Measurements from ENCODE around the gene USE1.

USE1 gene

DNA sequence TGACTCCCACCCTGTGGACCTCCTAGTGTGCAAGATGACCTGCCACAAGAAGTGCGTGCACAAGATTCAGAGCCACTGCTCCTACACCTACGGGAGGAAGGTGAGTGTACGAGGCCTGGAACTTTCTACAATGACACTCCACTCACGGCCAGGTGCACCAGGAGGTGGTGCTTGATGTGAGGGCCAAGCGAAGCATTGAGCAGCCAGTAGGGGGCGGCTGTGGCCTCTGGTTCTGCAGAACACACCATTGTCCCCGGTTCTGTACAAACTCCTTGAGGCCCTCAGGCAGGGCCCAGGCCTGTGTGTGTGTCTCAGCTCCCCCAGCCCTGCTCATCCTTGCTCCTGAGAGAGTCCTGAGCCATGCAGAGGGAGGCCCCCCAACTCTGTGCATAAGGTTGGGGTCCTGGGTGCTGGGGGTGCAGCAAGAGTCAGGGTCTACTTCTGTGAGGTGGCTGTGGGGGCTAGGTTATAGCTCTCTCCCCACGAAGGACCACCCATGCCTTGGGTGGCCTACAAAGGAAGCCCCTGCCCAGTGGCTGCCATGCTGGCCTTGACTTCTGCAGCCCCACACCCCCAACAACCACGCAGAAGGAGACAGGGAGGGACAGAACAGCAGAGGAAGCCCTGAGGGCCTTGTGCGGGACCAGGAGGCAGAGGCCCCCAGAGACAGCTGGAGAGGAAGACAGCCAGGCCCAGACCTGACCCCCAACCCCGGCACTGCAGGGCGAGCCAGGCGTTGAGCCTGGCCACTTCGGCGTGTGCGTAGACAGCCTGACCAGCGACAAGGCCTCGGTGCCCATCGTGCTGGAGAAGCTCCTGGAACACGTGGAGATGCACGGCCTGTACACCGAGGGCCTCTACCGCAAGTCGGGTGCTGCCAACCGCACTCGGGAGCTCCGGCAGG is 9.7 kb upstream of the USE1 start:
- DNase-seq, result peak; percentile 48

DNA sequence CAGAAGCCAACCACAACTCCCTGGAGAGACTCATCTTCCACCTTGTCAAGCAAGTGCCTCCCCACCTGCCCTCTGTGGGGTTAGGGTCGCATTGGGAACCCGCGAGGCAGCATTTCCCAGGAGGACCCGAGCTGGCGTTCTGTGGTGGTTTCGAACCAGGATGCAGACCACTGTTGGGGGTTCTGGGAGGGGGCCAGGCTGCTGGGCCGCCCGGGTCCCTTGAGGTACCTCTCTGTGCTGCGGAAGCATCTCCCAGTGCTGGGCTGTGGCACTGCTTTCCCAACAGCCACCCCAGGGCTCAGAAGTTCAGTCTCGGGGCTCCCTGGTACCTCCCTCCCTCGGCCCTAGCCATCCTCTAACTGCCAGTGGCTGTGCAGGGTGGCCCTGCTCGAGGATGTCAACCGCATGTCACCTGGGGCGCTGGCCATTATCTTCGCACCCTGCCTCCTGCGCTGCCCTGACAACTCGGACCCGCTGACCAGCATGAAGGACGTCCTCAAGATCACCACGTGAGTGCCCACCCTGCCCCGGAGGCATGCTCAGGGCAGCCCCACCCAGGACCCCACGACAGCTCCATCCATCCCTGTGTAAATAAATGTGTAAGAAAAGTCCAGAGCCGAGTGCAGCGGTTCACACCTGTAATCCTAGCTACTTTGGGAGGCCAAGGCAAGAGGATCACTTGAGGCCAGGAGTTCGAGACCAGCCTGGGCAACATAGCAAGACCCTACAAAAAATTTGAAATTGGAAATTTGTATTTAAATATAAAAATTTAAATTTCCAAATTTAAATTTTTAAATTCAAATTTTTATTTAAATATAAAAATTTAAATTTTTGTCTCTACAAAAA is 8.2 kb upstream of the USE1 start:
- DNase-seq, result no peak

DNA sequence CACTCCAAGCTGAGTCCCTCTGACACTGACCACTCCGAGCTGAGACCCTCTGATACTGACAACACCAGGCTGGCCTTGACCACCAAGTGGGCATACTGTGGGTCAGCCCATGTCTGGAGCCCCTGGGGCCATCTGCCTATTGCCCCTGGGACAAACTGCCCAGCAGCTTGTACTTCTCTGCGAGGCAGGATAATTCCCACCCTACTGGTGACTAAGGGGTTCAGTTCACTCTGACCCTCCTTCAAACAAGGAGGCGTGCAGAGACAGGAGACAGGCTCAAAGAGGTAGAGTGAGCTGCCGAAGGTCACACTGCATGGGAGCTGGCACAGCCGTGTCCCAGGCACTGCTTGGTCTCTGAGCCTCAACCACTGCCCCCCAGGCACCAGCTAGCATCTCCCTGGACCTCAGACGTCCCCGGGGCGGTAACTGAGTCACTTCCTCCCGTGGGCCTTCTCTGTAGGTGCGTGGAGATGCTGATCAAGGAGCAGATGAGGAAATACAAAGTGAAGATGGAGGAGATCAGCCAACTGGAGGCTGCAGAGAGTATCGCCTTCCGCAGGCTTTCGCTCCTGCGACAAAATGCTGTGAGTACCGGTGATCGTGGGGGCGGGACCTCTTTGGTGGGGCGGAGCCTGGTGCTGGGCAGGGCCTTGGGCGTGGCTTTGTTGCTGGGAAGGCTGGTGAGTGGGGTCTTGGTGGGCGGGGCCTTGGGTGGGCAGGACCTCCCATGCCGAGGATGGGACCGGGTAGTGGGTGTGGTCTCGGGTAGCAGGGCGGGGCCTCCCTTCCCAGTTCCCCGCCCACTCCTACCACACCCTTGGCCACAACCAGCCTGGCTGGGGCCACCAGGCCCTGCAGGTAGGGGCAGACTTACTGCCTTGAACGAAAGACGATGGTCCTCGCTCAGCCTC is 5.8 kb upstream of the USE1 start:
- peak; percentile 25 for DNase-seq

DNA sequence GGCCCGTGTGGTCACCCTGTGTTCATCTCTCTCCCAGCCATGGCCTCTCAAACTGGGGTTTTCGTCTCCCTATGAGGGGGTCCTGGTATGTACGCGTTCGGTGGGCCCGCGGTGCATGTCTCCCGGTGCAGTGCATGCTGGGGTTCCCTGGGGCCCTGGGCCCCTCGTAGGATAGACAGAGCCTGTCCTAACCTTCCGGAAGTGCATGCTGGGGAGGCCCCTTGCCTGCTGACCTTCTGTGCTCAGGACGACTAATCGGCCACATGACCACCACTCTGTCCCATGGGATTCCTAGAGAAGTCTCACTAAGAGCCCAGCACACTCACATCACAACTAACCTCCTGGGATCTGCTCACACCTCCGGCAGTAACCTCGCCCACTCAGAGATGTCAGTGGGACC is 4.9 kb upstream of the USE1 start:
- DNase-seq, result no peak

DNA sequence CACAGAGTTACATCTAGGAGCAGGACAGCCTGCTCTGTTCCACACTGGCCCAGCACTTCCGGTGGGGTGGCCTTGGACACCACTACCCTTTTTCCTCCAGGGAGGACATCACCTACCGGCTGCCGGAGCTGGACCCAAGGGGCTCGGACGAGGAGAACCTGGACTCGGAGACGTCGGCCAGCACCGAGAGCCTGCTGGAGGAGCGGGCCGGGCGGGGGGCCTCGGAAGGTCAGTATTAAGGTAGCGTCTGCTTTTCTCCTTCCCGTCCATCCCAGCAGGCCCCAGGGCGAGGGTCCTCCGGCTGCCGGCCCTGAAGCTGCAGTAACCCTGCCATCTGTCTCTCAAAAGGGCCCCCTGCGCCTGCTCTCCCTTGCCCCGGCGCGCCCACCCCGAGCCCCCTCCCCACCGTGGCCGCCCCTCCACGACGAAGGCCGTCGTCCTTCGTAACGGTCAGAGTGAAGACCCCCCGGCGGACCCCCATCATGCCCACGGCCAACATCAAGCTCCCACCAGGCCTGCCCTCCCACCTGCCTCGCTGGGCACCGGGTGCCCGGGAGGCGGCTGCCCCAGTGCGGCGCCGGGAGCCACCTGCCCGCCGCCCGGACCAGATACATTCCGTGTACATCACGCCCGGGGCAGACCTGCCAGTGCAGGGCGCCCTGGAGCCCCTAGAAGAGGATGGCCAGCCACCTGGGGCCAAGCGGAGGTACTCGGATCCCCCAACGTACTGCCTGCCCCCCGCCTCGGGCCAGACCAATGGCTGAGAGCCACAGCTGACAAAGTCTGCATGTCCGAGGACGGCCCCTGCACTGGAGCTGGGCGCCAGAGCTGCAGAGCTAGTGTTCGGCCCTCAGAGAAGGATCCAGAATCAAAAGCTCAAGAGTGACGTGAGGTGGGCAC is 3.4 kb upstream of the USE1 start:
- no peak for DNase-seq

DNA sequence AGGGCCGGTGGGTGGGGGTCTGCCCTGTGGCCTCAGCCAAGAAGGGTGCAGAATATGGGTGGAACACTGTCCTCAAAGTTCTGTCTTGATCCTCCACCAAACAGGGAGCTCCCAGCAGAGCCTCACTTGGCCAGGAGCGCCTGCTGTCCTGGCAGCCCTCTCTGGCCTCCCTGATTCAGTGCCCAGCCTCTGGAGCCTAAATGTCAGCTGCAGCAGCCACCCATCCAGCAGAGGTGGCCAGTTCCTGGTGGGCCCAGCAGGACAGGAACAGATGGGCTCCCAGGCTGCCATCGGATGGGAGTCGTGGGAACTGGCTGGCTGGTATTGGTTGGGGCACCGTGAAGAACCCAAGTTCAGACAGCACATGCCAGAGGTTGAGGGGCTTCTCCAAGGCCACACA is 1.8 kb upstream of the USE1 start:
- DNase-seq, result no peak

DNA sequence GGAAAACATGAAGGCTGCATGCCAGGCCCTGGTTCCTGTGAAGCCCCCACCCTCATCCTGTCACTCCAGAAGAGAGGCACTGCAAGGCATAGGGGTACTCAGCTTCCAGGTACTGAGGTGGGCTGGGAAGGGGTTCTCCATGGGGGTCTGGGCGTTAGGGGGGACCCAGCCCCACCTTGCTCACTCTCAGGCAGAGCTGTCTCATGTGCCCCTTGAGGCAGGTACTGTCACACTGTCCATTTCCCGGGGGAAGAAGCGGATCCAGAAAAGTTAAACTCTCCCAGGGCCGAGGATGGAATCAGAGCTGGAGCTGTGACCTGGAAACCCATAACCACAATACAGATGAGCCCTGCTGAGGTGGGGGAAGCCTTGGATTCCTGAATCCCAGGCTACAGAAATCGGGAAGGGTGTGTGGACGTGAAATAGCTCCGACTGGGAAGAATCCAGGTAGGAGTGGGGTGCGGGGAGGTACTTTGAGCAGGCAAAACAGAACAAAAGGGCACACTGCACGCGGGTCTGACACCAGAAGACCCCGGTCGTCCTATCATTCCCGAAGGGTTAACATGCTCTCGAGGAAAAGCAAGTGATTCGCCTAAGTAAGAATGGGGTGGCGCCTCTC is 540 bp upstream of the USE1 start:
- DNase-seq, result no peak

DNA sequence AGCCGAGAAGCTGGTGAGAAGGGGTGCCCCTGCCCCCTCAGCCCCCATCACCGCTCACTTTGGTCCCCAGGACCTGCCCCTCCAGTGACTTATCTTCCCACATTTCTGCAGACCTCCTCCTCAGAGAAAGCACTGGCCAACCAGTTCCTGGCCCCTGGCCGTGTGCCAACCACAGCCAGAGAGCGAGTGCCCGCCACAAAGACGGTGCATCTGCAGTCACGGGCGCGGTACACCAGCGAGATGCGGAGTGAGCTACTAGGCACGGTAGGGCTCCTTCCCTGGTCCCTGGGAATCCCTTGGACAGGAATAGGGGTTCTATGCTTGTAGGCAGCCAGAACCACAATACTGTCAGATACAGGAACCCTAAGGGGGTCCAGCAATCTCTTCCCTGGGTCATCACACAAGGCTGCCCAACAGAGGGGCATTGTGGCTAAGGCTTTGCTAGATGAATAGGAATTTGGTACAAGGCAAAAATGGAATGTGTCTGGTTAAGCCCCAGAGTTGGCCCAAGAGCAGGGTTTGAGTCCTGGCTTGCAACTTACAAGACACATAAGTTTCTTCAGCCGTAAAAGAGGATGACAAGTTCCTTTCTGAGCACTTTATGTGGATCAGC is 1.0 kb downstream of the USE1 start:
- DNase-seq, result no peak

DNA sequence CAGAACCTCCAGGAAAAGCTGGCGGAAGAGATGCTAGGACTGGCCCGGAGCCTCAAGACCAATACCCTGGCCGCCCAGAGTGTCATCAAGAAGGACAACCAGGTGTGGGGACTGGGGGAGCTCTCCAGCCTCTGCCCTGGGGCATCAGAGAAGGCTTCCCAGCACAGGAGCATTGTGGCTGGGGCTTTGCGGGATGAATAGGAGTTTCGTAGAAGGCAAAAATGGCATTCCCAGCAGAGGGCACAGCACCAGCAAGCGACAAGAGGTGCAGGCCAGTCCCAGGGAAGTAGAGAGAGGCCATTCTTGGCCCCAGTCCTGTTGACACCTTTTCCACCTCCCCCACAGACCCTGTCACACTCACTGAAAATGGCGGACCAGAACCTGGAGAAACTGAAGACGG is 4.1 kb downstream of the USE1 start:
- no peak for DNase-seq

DNA sequence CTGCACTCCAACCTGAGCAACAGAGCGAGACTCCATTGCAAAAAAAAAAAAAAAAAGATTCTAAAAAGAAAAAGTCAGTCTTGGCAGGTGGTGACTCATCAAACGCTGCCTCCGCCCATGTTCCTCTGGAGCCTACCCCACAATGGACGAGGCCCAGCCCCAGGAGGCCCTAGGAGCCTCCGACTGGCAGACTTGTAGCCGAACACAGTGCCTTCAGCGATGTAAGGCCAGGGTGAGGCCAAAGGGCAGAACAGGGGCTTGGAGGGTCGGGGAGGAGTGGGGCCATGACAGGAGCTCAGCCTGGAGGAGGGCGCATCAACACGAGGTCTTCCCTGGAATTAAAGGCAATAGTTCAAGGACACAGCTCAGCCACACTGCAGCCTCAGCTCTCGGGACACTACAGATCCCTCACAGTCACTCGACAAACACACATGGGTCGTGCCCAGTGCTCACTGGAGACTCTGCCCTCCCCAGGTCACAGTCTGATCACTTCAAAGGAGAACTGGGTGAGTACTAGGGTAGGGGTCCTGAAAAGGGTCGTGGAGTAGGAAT is 5.1 kb downstream of the USE1 start:
- no peak for DNase-seq

DNA sequence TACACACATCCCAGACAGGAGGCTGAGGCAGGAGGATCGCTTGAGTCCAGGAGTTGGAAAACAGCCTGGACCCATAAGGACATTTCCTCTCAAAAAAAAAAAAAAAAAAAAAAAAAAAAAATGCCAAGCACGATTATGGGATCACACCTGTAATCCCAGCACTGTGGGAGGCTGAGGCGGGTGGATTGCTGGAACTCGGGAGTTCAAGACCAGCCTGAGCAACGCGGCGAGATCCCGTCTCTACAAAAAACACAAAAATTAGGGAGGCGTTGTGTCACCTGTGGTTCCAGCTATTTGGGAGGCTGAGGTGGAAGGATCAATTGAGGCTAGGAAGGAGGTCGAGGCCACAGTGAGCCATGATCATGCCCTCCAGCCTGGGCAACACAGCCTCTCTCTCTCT is 9.9 kb downstream of the USE1 start:
- no peak for DNase-seq

DNA sequence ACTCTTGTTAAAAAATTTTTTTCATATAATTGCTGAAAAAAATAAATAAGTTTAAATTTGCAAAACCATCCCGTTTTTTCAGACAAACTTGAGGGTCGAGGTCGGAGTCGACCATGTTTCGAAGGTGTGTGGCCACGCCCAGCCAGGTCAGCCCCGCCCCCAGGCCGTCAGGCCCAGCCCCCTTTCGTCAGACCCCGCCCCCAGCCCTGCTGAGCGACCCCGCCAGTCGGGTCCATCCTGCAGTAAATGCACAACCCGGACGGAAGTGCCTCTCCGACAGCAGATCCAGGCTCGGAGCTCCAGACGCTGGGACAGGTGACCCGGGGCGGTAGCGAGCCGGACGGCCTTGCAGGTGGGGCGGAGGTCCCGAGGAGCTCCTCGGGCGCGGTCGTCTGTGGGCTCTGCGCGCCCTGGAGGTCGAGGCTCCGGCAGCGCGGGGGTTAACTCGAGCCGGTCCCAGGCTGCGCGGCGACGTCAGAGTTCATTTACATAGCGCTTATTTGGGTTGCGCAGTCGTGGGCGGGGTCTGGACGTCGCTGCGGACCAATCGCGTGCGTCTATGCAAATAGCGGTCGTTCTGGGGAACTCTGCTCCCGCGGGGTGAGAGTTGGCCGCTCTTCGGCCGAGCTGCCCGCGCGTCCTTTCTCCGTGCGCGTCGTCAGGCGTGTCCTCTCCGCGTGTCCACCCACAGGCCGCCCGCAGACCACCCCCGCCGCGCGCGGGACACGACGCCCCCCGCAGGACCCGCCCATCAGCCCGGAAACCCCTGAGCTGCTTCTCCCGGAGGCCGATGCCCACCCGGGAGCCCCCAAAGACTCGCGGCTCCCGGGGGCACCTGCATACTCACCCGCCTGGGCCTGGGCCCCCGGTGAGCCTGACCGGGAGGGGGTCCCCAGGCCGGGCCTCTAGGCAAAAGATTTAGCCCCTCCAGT is 11.1 kb downstream of the USE1 start, which contains the start of gene OCEL1:
OCEL1 (plus strand) TSS at position 225 of the 932 bp plus-strand sequence; CDS start at position 247, 22 bp downstream.
- DNase-seq, result peak; percentile 97

DNA sequence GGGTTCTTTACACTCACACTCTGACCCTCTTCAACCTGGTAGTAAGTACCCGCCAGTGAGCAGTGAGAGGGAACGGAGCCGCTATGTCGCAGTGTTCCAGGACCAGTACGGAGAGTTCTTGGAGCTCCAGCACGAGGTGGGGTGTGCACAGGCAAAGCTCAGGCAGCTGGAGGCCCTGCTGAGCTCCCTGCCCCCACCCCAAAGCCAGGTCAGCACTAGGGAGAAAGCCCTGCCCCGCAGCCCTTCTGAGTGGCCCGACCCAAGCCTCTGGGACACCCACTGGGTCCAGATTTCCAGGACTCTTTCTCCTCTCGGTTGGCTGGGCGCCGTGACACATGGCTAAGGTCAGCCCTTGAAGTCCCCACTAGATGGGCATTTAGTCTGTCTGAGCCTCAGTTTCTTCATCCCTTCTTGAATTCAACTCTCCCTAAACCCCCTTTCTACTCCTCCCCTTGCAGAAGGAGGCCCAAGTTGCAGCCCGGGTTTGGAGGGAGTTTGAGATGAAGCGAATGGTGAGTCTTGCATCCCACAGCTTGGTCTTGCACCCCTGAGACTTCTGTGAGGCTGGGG is 12.7 kb downstream of the USE1 start:
- DNase-seq, result no peak

DNA sequence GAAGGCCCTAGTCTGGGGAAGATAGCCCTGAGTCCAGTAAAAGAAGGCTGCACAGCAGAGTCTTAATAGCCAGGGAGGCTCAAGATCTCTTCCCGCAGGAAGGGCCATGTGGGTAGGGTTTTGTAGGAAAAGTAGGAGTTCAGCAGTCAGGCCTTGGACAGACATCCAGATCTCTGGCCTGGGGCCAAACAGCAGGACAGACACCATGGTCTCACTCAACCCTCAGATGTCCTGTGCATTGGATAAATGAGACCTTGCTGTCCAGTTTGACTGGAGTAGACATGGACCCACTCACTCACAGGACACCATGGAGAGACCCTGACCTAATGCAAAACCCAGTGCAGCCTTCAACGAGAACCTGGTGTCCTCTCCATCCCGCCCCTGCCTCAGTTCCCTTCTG is 14.7 kb downstream of the USE1 start:
- no peak for DNase-seq

DNA sequence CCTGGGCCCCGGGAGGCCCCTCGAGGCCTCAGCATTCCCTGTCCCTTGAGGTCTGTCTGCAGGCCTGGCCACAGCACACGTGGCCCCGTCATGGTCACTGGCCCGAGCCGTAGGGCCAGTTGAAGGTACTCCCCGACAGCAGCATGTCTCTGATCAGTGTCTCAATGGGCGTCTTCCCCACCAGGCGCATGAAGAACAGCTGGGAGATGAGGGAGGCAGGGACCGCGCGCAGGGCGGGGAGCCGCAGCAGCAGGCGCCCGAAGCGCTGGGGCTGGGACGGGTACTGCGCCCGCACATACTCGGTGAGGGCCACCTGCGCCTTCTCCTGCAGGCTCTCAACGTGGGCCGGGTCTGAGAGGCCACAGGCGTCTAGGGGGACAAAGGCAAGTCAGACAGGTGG is 17.1 kb downstream of the USE1 start:
- DNase-seq, result no peak

DNA sequence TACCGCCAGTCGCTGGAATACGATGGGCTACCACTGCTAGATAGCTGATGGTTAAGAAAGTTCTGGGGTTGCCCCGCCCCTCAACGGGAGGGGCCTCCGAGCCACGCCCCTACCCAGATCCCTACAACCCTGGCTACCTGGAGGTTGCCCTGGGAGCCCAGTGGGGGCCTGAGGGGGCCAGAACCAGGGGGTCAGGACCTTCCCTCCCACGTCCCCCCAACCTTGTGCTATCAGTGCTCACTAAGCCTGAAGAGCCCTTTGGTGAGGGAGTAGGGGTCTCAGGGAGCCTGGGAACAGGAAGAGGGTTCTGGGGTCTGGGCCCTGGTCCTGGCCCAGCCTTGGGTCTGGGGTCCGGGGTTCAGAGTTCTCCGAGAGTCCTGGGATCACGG is 19.7 kb downstream of the USE1 start:
- peak; percentile 62 for DNase-seq

DNA sequence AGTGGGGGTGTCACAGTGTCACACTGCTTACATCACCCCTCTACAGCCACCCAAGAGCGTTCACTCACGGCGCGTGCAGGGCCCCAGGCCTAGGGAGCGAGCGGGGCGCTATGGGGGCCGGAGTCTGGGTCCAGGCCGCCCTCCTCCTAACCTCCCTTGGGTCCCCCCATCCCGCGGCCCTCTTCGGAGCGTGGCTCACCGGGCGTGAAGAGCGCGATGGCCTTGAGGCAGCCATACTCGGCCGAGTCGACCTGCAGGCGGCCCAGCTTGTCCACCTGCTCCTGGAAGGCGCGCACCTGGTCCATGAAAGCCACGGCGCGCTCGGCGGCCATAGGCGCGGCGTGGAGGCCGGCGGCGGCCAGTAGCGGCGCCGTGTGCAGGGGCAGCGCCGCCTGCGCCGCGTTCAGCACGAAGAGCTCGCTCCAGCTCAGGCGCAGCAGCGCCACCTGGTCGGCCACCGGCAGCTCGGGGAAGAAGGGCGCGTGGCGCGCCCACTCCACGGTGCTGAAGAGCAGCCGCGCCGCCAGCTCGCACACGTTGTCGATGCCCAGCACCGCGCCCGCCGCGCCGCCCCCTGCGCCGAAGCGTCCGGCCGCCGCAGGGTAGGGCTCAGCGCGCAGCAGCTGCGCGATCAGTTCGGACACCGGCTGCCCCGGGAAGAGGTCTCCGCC is 20.3 kb downstream of the USE1 start:
- peak; percentile 68 for DNase-seq
